GM23338 (cell line): ENCODE measurements around the gene MAGEA4. TPM values are rescaled to one million over a fixed set of nuclear protein-coding genes. Genes with fewer than 3 reads are reported as not detected.

Experiments
- ATAC-seq: fragments of 200-7000 bp; cut with Tn5 transposase; 3 replicates; pipeline ENCODE4 v1.9.1; 2020
- DNase-seq: peaks from one replicate; pipeline ENCODE4 v3.0.0-alpha.2; 2015; ENCODE audit warnings: low spot score
- H2AFZ ChIP-seq: fragments of 200-600 bp; sonication (generic); 2 replicates; pipeline ENCODE4 v1.8.0; 2016; ENCODE audit warnings: antibody characterized with exemption, mild to moderate bottlenecking, moderate library complexity
- H3F3A ChIP-seq: fragments of 200-600 bp; sonication (generic); replicated peaks from 2 replicates; pipeline ENCODE4 v1.8.0; 2017; ENCODE audit warnings: antibody characterized with exemption, mixed run types, low read depth
- H3K27ac ChIP-seq: fragments of 200-600 bp; sonication (generic); 2 replicates; pipeline ENCODE4 v1.6.1; 2016; ENCODE audit warnings: low read depth
- H3K27me3 ChIP-seq: fragments of 200-600 bp; sonication (generic); 2 replicates; pipeline ENCODE4 v1.8.0; 2016; ENCODE audit warnings: mild to moderate bottlenecking, mixed run types, moderate library complexity; ENCODE audit not compliant: insufficient read depth
- H3K36me3 ChIP-seq: fragments of 200-600 bp; sonication (generic); 2 replicates; pipeline ENCODE4 v1.8.0; 2016; ENCODE audit warnings: mild to moderate bottlenecking; ENCODE audit not compliant: insufficient read depth
- H3K4me1 ChIP-seq: fragments of 200-600 bp; sonication (generic); 2 replicates; pipeline ENCODE4 v1.8.0; 2016; ENCODE audit warnings: mild to moderate bottlenecking, moderate library complexity; ENCODE audit not compliant: insufficient read depth
- H3K4me2 ChIP-seq: fragments of 200-600 bp; sonication (generic); 2 replicates; pipeline ENCODE4 v1.7.1; 2017; ENCODE audit warnings: mixed run types
- H3K4me3 ChIP-seq: fragments of 200-600 bp; sonication (generic); 2 replicates; pipeline ENCODE4 v1.6.1; 2016; ENCODE audit warnings: mixed run types
- H3K79me2 ChIP-seq: fragments of 200-600 bp; sonication (generic); replicated peaks from 2 replicates; pipeline ENCODE4 v1.8.0; 2017; ENCODE audit warnings: mild to moderate bottlenecking; ENCODE audit not compliant: insufficient read depth
- H3K9me2 ChIP-seq: fragments of 200-600 bp; sonication (generic); 2 replicates; pipeline ENCODE4 v1.8.0; 2017; ENCODE audit not compliant: insufficient read depth
- H4K20me1 ChIP-seq: fragments of 200-600 bp; sonication (generic); replicated peaks from 2 replicates; pipeline ENCODE4 v1.8.0; 2017; ENCODE audit warnings: mild to moderate bottlenecking; ENCODE audit not compliant: insufficient read depth
- H3K27ac Mint-ChIP-seq: 2 replicates; pipeline ENCODE4 v1.8.0; 2020; ENCODE audit warnings: inconsistent platforms, mild to moderate bottlenecking, moderate library complexity, mixed read lengths
- H3K27me3 Mint-ChIP-seq: 3 replicates; pipeline ENCODE4 v1.8.0; 2022; ENCODE audit warnings: low read depth, mild to moderate bottlenecking, moderate library complexity, mixed read lengths, inconsistent platforms; ENCODE audit not compliant: insufficient read depth, poor library complexity
- H3K36me3 Mint-ChIP-seq: 3 replicates; pipeline ENCODE4 v1.8.0; 2021; ENCODE audit warnings: low read depth, mild to moderate bottlenecking, inconsistent platforms, moderate library complexity, mixed read lengths
- H3K4me1 Mint-ChIP-seq: 3 replicates; pipeline ENCODE4 v1.8.0; 2020; ENCODE audit warnings: mild to moderate bottlenecking, inconsistent platforms, mixed read lengths
- H3K4me3 Mint-ChIP-seq: 3 replicates; pipeline ENCODE4 v1.8.0; 2021; ENCODE audit warnings: moderate library complexity, mild to moderate bottlenecking, inconsistent platforms, mixed read lengths
- H3K9me3 Mint-ChIP-seq: 3 replicates; pipeline ENCODE4 v1.8.0; 2020; ENCODE audit warnings: moderate library complexity, mild to moderate bottlenecking, inconsistent platforms, mixed read lengths
- CREB1 ChIP-seq: fragments of 250-450 bp; sonication (Bioruptor Pico); IDR thresholded peaks from 2 replicates; pipeline ENCODE4 v1.5.0; 2020; ENCODE audit warnings: low read depth, mild to moderate bottlenecking, moderate library complexity
- CTCF ChIP-seq, 2 experiments: fragments of 200-600 bp in 1 of 2; sonication (generic) in 1 of 2; conservative IDR thresholded peaks; 2 replicates each; pipeline versions ENCODE4 v1.5.1 to v1.6.1; 2016 to 2017; ENCODE audit warnings: antibody characterized with exemption in 2 of 2, low read depth in 2 of 2, mild to moderate bottlenecking in 2 of 2, moderate library complexity in 1 of 2
- ETS1 ChIP-seq: IDR thresholded peaks from 2 replicates; pipeline ENCODE4 v1.6.1; 2016; ENCODE audit warnings: antibody characterized with exemption
- JUNB ChIP-seq: IDR thresholded peaks from one replicate; pipeline ENCODE4 v1.6.1; 2016; ENCODE audit warnings: antibody characterized with exemption; ENCODE audit not compliant: unreplicated experiment
- POLR2AphosphoS5 ChIP-seq: IDR thresholded peaks from 2 replicates; pipeline ENCODE4 v1.6.1; 2016; ENCODE audit warnings: antibody characterized with exemption, low read depth
- REST ChIP-seq: IDR thresholded peaks from one replicate; pipeline ENCODE4 v1.6.1; 2018; ENCODE audit warnings: antibody characterized with exemption; ENCODE audit not compliant: unreplicated experiment
- STAT1 ChIP-seq: IDR thresholded peaks from one replicate; pipeline ENCODE4 v1.6.1; 2016; ENCODE audit warnings: antibody characterized with exemption; ENCODE audit not compliant: unreplicated experiment
- ZNF331 ChIP-seq: fragments of 250-450 bp; sonication (Bioruptor Pico); IDR thresholded peaks from 2 replicates; pipeline ENCODE4 v1.5.0; 2020; ENCODE audit warnings: low read depth, mild to moderate bottlenecking, moderate library complexity
- ZNF462 ChIP-seq: fragments of 250-450 bp; sonication (Bioruptor Pico); IDR thresholded peaks from 2 replicates; pipeline ENCODE4 v1.5.0; 2020; ENCODE audit warnings: mild to moderate bottlenecking, moderate library complexity
- polyA plus RNA-seq: library from polyadenylated mRNA; unstranded; fragments of >200 nt; fragmentation: Nextera tagmentation; extraction: Ambion mirVana; gene quantifications from 2 replicates; pipeline ENCODE4 v1.2.1, GENCODE V29; 2016
- total RNA-seq: library from RNA; depleted of rRNA; stranded (reverse); fragments of >200 nt; shearing (Covaris generic); gene quantifications from 2 replicates; pipeline ENCODE4 v1.2.3, GENCODE V29; 2014

The MAGEA4 gene
- total and polyA plus RNA-seq, 2 experiments from 2014 or later, result 0.73 to 2.8 TPM

GRCh38 chrX:151879856-151880255, 32.8 kb upstream of the MAGEA4 start (continued):
- no peak for TF ChIP-seq CTCF (conservative IDR thresholded peaks at IDR 0.05; ENCODE audit: low read depth in 2 of 2)
- TF ChIP-seq ZNF462 (CRISPR knock-in tag), result no peak
- no peak for TF ChIP-seq JUNB
- TF ChIP-seq CREB1 (CRISPR knock-in tag), result no peak
- TF ChIP-seq ZNF331 (CRISPR knock-in tag), result no peak

- peaks cover 13% of the 10 kb centered on the region; the same call in 2 of the 3 replicates for H3K9me3 Mint-ChIP-seq
- Histone ChIP-seq H4K20me1 (no peaks in the 10 kb centered on the region), H3K4me3 (no peak overlapping the region)
- TF ChIP-seq CTCF (conservative IDR thresholded peaks at IDR 0.05; ENCODE audit: low read depth in 2 of 2) (no peak), POLR2AphosphoS5 (no peak), CREB1 (CRISPR knock-in tag) (no peak), JUNB (no peak), REST (no peak), ETS1 (no peak), STAT1 (no peak)
These were observed 31.8 kb upstream of the MAGEA4 start for GRCh38 chrX:151880895-151881294.

More at GRCh38 chrX:151880895-151881294, 31.8 kb upstream of the MAGEA4 start:
- Mint-ChIP-seq H3K4me1 (no peaks in the 10 kb centered on the region; the same call in 2 of the 3 replicates), H3K27ac (no peak overlapping the region), H3K36me3 (no peaks in the 10 kb centered on the region; the same call in 2 of the 3 replicates), H3K27me3 (no peaks in the 10 kb centered on the region), H3K4me3 (no peak overlapping the region)
- ATAC-seq, result no peak
- H3K79me2 ChIP-seq, result no peaks in the 10 kb centered on the region
- H3K9me2 ChIP-seq, result no peaks in the 10 kb centered on the region
- no peak overlapping the region for H2AFZ ChIP-seq
- no peaks in the 10 kb centered on the region for H3K27me3 ChIP-seq
- H3K4me1 ChIP-seq, result no peaks in the 10 kb centered on the region
- no peaks in the 10 kb centered on the region for H3K36me3 ChIP-seq
- no peak overlapping the region for H3K4me2 ChIP-seq
- no peak for DNase-seq
- H3F3A ChIP-seq, result no peaks in the 10 kb centered on the region
- no peak overlapping the region for H3K27ac ChIP-seq
